Activated CD4-positive, CD25-positive, alpha-beta regulatory T cell treated with anti-CD3 and anti-CD28 coated beads, Interleukin-2, amount 50 U/mL, for 16 hours (primary cell): ENCODE results near the gene MAPKAP1.
A peak's percentile ranks its signal among the peaks of the same experiment; 100 is the strongest.
"Not testable (repeated sequence)": the region's sequence is repeated elsewhere in the genome, so short reads cannot be mapped to it uniquely, and the experiment has no call there.

Experiments used
- DNase-seq: peaks from one replicate; pipeline ENCODE4 v3.0.0-alpha.2; 2020; ENCODE audit warnings: low read depth, low spot score

Gene MAPKAP1

DNA sequence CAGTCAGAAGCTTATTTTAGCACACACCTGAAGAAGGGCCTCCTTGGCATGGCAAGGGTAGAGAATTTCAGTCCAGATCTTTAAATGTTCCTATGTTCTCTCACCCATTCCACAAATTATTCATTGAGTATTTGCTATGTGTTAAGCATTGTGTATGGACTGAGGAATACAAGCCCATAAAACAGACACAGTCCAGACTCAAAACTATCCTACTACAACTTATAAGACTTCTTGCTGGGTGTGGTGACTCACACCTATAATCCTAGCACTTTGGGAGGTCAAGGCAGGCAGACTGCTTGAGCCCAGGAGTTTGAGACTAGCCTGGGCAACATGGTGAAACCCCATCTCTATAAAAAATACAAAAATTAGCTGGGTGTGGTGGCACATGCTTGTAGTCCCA, 141.0 kb downstream of the MAPKAP1 start:
- DNase-seq, result not testable (repeated sequence)

DNA sequence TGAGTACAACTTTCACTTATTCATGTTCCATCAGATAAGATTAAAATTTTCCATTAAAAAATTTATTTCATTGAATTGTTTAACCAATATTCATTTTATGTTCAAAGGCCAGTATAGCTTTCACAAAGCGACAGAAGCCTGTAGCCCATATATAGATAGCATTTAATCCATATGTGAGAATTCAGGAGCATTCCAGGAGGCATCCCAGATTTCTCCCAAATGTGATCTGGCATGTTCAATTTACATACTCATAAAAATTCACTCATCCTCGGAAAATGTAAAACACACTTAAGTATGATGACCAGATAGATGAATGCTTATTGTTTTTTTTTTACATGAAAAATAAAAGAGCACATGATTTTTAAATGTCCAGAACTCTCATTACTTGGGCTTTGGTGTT, 141.9 kb downstream of the MAPKAP1 start:
- DNase-seq, result no peak

DNA sequence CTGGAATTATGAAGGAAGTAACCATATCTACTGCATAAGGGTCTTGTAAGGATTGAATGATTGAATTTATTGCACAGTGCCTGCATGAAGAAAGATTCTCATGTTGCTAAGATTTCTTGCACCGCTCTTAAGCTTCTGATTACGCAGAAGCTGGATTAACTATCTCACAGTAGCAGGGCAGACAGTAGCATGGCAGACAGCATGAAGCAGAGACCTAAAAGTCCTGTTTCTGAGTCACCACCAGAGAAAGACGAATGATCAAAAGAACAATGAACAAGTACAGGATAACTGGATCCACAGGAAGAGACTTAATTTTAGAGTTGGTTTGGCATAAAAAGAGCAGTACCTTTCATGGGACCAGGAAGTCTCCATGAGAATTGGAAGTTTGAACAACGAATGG, 142.4 kb downstream of the MAPKAP1 start:
- DNase-seq, result no peak

DNA sequence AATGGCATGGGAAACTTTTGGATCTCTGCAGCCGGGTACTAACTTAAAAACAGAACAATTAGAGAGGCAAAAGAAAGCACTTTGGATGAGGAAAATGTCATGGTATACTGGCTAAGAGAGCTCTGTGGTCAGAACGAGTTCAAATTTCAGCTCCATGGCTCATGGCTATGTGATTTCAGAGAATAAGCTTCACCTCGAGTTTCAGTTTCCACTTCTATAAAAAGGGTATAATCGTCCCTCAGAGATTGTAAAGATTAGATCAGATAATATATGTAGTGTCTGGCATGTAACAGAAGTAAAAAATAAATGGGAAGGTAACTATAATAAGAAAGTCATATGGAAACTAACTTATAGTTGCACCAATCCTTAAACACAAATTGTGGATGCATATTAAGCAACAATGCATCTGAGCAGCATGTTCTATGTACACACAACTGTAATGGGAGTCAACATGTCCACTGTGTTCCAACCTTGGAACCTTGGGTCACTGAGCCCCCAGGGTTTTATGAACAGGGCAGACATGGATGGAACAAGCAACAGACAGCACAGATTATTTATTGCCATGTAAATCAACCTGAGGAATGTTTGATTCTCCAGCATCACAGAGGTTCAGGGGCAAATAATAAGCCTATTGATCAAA, 145.4 kb downstream of the MAPKAP1 start:
- no peak for DNase-seq

DNA sequence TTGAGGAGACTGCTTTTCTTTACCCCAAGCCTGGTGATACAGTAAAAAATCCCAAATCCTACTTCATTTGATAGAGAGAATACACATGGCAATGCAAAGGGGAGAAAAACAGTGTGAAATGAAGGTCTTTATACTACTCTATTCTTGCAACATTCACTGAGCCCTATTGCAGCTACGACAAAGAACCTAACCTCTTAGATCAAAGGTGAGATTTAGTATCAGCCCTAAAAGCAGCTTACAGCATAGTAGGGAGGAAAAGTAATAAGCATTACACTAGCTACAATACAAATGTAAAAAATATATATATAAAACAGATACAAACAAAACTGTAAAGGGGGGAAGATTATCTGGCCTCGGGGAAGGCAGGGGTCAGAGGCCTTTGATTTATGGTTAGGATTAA, 147.1 kb downstream of the MAPKAP1 start:
- no peak for DNase-seq

DNA sequence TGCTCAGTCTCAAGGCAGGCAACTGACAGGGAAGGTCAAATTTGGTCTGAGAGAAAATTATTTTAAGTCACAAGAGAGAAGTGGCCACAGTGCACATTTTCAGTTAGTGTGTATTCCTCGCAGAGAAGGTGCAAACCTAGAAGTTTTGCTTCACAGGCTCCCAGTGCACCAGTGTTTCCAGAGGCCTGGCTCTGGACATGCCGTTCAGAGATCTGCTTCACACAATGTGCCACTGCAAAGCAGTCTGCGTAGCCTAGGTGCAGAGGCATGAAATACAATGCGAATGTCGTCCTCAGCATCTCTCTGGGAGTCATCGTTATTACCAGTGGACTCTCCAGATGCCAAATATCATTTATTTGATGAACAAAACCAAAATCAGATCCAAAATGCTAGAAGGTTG, 147.8 kb downstream of the MAPKAP1 start:
- DNase-seq, result no peak

DNA sequence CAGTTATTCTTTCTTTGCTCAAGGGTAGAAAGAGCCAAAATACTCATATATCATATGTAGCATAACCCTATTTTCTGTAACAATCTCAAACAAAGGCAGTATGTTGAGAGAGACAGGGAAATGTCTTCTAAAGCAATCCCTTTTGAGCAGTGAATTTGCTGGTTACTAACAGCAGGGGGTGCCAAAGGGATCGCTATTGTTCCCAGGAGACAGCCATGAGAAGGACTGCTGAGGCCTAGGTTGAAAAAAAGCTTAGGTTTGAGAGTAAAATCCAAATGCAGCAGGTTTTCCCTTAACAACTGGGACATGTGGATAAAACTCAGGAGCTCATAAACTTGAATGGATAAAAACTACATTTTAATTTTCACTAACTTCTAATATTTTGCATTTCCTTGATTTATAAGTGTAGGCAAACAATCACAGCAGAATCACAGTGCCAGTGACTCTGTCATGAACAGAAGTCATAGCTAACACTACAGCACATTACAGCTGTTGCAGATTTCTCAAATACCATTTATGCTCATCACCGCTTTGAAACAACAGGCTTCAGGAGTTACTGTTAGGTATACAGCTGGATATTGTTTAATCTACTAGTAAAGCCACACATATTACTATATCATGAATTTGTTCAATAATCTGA, 148.4 kb downstream of the MAPKAP1 start:
- DNase-seq, result peak; percentile 22

DNA sequence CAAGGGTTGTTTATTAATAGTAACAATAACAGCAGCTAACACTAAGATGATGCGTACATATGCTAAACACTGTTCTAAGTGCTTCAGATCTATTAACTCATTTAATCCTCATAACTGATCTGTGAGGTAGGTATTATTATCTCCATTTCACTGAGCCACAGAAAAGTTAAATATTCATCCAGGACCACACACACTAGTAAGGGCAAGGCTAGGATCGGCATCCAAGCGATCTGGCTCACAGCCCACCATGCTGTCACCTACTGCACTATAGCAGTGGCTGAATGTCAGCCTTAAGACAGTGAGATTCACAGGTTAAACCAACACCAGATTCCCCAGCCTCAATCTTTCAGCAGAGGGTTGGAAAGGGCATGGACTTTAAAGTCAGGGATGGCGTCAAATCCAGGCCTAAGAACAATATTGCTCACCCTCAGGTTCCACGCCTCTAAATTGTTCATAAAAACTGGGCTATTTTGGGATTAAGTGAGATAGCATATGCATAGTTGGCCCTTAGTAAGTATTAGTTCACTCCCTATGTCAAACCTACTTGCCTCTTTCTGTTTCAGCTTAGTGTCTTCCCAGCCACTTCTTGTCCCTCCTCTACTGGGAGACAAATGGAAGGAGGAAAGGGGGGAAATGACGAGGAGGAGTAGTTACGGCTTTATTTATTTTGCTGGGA, 150.8 kb downstream of the MAPKAP1 start:
- no peak for DNase-seq

DNA sequence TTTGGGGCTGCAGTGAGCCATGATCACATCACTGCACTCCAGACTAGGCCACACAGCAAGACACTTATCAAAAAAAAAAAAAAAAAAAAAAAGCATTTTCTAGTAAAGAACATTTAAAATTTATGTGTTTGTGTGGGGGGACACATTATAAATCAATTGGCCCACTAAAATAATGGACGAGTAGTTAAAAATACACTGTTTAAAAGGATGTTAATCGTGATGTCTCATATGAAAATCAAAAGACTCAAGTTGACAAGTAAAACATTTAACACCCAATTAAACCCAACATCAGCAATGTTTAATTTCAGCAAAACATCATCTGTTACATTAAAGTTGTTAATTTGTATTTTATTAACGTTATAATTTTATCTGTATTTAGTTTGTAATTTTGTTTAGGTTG, 152.3 kb downstream of the MAPKAP1 start:
- DNase-seq, result no peak

DNA sequence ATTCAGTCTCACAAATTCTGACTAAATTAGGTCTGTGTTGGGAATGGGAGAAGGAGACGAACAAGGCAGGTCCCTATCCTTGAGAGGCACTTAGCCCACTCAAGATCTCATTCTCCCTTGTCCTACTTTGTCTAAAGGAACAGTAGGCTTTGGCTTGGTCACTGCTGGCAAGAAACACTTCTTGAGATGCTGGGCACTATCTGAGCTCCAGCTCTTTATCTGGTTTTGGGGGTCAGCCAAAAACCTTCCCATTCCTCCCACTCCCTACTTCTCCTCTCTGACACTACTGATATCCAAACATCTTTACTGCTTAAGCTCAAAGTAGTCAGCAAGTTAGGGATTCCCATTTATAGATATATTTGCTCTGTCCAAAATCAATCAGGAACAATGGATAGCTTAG, 155.2 kb downstream of the MAPKAP1 start:
- no peak for DNase-seq

DNA sequence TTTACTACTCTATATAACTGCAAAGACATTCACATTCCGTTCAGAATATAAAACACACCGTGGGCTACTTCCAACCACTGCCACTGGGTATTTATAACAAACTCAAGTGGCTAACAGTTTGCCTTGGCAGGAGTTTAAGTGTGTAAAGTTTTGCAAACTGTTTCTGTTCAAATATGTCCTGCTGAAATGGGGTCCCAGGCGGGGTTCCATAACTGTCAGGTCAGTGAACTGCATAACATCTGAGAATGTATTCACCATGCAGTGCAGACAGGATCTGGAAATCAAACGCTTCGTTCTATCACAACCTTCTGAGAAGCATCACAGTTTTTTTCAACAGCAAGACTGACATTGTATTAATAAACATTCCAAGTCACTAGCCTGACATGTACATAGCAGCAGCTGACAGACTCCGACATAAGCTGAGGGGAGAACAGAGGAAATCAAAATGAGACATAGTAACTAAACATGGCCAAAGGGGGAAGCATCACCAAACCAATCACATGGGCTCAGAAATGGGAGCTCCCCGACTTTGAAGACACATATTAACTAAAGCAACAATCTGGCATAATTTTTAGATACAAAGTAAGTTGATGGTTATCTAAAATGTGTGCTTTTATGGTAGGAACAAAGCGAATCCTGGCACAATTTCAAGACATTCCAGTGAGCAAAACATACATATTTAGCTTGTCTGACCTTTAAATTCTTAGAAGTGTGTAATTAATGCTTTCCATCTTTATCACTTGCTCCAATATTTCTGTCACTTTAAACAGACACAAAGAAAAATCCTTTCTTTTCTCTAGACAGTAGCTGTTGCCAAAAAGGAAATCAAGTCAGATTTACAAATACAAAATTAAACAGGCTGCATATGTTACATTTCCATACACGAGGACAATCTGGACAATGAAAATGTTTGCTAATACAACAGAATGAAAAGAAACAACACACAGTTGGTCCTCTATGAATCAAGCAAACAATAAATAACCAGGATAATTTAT, 156.8 kb downstream of the MAPKAP1 start:
- no peak for DNase-seq

DNA sequence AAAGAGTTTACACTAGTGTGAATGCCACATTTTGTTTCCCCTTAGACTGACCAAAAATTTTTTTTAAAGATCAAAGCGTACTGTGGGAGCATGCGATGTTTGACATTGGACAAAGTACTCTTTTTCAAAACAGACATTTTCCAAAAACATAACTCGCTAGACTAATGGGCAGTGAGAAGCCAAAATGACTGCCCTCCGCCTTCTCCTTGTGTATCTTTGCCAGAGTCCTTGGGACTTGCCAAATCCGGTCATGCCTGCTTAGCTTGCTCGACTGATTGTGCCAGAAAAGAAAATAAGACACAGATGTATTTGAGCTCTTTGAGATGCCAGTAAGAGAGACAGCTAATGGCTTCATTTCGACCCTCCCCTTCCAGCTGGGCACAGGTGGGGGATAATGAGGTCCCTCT, 157.5 kb downstream of the MAPKAP1 start:
- DNase-seq, result no peak

DNA sequence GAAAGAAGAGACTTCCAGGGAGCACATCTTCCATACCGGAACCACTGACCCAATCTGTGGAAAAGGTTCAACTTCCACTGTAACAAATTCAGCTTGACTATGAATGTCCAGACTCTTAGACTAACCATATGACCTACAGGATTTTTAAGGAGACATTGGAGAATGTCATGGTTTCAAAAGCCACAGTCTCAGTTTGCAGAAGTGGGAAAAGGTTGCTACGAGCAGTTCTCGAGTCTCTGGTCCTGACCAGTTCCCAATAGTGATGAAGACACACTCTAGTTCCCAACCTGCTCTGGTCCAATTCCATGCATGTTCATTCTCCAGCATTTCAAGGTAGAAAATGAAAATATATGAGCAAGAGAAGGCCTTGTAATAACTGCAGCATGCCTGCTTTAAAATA, 158.0 kb downstream of the MAPKAP1 start:
- DNase-seq, result no peak

DNA sequence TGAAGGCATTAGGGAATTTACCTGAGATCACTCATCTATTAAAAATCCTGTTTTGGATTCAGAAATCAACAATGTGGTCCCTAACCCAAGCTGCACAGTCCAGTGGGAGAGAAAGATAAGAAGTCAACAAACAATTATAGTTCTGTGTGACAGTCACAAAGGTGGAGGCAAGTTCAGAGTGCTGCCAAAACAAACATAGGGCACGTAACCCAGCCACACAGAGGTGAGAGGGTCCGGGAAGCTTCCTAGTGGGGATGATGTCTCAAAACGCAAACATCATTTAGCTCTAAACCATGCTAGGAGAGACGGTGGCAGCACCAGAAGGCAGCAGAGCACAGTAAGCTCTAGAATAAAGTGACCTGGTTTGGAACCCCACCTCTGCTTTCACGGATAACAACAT, 158.9 kb downstream of the MAPKAP1 start:
- no peak for DNase-seq

DNA sequence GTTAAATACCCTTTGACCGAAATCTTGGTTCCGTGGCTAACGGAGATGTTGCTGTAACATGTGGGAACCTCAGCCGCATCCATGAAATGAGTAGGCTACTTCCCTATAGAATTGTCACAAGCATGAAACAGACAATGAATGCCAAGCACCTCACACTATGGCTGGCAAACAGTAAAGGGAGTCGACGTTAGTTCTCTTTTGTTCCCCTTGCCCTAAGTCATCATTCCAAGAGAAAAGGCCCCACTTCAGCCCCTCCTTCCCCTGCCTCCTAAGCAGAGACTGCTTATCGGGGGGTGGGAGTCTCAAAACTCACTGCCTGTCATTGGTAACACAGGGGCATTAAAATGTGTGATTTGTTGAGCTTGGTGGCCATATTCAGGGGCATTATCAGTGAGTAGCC, 159.6 kb downstream of the MAPKAP1 start:
- DNase-seq, result no peak

DNA sequence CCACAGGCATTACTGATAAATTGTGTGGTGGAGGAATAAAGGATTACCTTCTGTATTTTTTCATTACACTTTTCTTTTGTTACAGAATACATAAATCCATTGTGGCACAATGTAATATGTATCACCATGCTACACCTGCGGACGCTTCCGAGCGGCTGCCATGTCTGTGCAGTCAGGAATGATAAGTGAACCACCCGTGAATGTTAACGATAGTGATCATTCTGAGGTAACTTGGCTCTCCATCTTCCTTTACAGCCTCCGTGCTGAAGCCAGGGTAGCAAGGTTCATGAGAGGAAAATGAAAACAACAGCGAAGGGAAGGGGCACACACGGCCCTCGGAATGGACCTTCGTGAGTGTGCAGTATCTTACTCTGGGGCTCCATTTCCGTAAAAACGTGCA, 161.2 kb downstream of the MAPKAP1 start:
- no peak for DNase-seq

DNA sequence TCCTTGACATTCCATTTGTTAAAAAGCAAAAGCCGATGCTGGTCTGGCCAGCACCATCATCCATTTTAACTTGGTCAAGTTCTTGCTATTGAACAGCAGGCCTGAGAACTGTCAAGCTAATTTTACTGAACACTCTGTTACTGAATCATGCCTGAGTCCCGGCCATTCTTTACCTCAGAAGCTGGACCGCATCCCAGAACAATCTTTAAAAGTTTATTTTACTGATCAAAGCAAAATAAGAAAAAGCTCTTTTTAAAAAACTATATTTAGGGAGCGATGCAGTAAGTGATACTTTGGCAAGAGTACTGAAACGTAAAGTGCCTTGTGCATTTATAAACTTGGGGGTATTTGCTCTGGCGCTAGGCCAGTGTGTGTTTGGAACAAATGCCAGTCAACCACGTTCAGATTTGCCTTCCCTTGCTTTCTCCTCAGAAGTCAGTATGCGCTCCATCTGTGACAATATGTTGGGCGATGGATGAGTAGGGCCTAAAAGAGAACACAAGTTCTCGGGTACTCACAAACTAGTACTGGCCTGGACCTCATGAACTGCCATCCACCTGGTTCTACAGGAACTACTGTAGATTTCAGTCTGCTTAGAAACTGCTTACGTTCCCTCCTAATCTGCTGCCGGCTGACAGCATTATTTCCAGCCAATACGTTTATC, 161.9 kb downstream of the MAPKAP1 start:
- DNase-seq, result no peak

DNA sequence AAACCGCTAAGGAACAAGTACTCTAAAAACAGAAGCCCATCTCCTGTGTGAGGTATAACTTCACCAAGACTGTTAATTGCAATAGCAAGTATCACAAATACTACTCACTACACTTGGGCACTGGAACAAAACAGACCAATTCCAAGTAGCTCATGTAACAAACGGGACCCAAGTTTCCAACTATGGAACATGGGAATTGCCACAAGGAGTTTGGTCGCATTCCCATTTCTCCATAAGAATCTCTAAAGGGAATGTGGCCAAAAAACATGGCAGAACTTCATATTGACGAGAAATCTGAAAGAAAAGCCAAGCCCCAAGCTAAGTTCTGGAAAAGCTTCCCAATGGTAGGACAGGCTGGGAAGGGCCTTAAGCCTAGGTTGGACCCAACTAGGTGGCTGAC, 162.5 kb downstream of the MAPKAP1 start:
- DNase-seq, result no peak

DNA sequence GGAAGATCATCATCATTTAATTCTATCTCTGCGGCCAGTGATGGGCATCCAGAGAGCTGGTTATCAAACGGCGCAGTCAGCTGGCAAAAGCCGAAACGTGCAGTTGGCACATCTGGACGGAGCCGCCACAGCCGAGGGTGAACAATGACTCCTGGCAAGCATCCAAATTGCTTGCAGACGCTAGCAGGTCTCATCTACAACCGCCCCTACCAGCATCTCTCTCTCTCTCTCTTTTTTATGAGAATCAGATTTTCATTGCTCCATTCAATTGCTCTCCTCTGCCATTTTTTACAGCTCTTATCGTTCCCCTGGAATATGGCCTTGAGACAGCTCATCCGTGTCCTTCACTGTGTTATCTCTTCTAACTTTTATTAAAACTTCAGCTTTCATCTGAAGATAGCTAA, 165.2 kb downstream of the MAPKAP1 start:
- DNase-seq, result no peak

DNA sequence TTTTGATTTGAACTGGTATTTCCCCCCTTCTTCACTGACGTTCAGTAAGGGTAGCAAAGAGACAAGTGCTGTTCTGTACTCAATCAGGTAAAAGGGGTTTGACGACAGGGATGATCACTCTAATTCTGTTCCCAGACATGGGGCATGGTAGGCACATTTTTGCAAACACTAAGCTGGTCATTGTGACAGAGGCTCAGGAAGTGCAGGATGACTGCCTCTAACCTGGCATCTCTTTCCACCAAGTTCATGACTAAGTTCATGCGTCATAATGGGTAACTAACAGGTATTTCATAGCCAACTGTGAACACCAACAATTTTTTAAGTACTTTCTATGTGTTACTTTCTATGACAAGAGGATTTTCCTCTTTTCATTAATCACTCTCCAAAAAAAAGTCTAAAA, 166.5 kb downstream of the MAPKAP1 start:
- no peak for DNase-seq

DNA sequence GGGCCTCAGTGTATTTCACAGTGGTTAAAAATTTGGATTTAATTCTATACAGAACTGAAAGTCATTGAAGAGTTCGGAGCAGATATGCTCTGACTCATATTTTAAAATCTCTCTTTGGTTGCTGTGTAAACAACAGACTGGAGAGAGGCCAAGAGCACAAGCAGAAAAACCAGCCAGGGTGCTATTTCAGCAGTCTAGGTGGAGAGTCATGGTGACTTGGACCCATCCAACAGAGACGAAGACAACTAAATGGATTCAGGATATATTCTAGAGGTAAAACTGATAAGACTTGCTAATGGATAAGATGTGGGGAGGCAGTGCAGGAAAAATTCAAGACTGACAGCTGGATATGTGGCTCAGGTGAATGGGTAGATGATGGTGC, 168.9 kb downstream of the MAPKAP1 start:
- no peak for DNase-seq
